HL-60 (cell line): ENCODE results near the gene TMEM134.

ENCODE experiments used
- DNase-seq, 2 experiments: peaks; one replicate each; pipeline ENCODE4 v3.0.0-alpha.2; 2010 to 2020; ENCODE audit warnings: low read depth in 1 of 2, low spot score in 1 of 2
- H3K27ac ChIP-seq: fragments of 250-450 bp; sonication (Bioruptor Pico); replicated peaks from 2 replicates; pipeline ENCODE4 v1.5.1; 2020; ENCODE audit warnings: mild to moderate bottlenecking, moderate library complexity
- H3K27me3 ChIP-seq: fragments of 250-450 bp; sonication (Bioruptor Pico); 2 replicates; pipeline ENCODE4 v1.5.1; 2021; ENCODE audit warnings: mild to moderate bottlenecking, moderate library complexity; ENCODE audit not compliant: insufficient read depth, poor library complexity, severe bottlenecking
- H3K4me3 ChIP-seq: replicated peaks from 2 replicates; pipeline ENCODE4 v1.5.1; 2011; ENCODE audit warnings: mild to moderate bottlenecking, control low read depth, low read length; ENCODE audit not compliant: insufficient read depth
- CTCF ChIP-seq: IDR thresholded peaks from one replicate; pipeline ENCODE4 v1.5.1; 2011; ENCODE audit warnings: low read length, control low read depth, inconsistent platforms; ENCODE audit not compliant: insufficient read depth
- GABPA ChIP-seq: IDR thresholded peaks from 2 replicates; pipeline ENCODE4 v1.6.1; 2012; ENCODE audit warnings: low read depth
- POLR2AphosphoS5 ChIP-seq: IDR thresholded peaks from 2 replicates; pipeline ENCODE4 v1.6.1; 2012; ENCODE audit warnings: low read depth
- REST ChIP-seq: IDR thresholded peaks from 2 replicates; pipeline ENCODE4 v1.6.1; 2012; ENCODE audit warnings: low read depth; ENCODE audit not compliant: insufficient replicate concordance
- SPI1 ChIP-seq: IDR thresholded peaks from 2 replicates; pipeline ENCODE4 v1.6.1; 2012; ENCODE audit warnings: low read depth, mild to moderate bottlenecking, borderline replicate concordance

The TMEM134 gene

GRCh38 chr11:67504950-67505581 lies 36.0 kb upstream of the TMEM134 start, which contains the start of gene PITPNM1:
Gene PITPNM1, minus strand, starts transcription at chr11:67505363. Its CDS starts 1,183 bp downstream, at chr11:67504180.
- peak; percentile 66 to 75 for DNase-seq
- Histone ChIP-seq H3K27ac (peak within 1 kb of the TSS; percentile 71), H3K4me3 (peak within 1 kb of the TSS; percentile 89), H3K27me3 (no peaks in the 10 kb centered on the region)
- no peak for TF ChIP-seq CTCF
- TF ChIP-seq SPI1: peak; percentile 67; the same call in 1 of the 2 replicates

- DNase-seq: no peak
- peak overlapping the region; percentile 89 for H3K4me3 ChIP-seq
- TF ChIP-seq POLR2AphosphoS5: no peak
- no peak for TF ChIP-seq SPI1
- no peak for TF ChIP-seq REST
- H3K27ac ChIP-seq: peak overlapping the region; percentile 71
- H3K27me3 ChIP-seq: no peaks in the 10 kb centered on the region
These were observed 35.2 kb upstream of the TMEM134 start for GRCh38 chr11:67504005-67504949.

- Histone ChIP-seq H3K4me3 (peak overlapping the region; percentile 89; the same call in 1 of the 2 replicates), H3K27ac (no peak overlapping the region), H3K27me3 (no peaks in the 10 kb centered on the region)
- TF ChIP-seq CTCF: no peak
- DNase-seq: no peak
These were observed 34.3 kb upstream of the TMEM134 start for GRCh38 chr11:67503119-67504004.

GRCh38 chr11:67502328-67502979 lies 33.4 kb upstream of the TMEM134 start:
- no peak for DNase-seq
- TF ChIP-seq REST (no peak), POLR2AphosphoS5 (no peak), CTCF (no peak), SPI1 (no peak), GABPA (no peak)
- no peaks in the 10 kb centered on the region for H3K27me3 ChIP-seq
- no peak overlapping the region for H3K27ac ChIP-seq
- no peak overlapping the region for H3K4me3 ChIP-seq
